Choroid plexus epithelial cell (primary cell): ENCODE measurements around the gene EML4.

Source experiments
- DNase-seq: peaks from one replicate; pipeline ENCODE4 v3.0.0-alpha.2; 2010; ENCODE audit warnings: low read depth
- H3K4me3 ChIP-seq: 2 replicates; pipeline ENCODE4 v1.5.1; 2011; ENCODE audit warnings: low read depth, mild to moderate bottlenecking, control low read depth, low read length, moderate library complexity
- CTCF ChIP-seq: conservative IDR thresholded peaks from 2 replicates; pipeline ENCODE4 v1.5.1; 2011; ENCODE audit warnings: low read depth, mild to moderate bottlenecking, control low read depth, inconsistent platforms, low read length, moderate library complexity

The EML4 gene

GRCh38 chr2:42337356-42337820 lies 168.2 kb downstream of the EML4 start:
- no peak overlapping the region for H3K4me3 ChIP-seq
- no peak for DNase-seq
- TF ChIP-seq CTCF = peak; percentile 36

GRCh38 chr2:42337846-42338566 lies 168.9 kb downstream of the EML4 start:
- no peak for DNase-seq

GRCh38 chr2:42338567-42339190 lies 169.5 kb downstream of the EML4 start:
- no peak overlapping the region for H3K4me3 ChIP-seq
- TF ChIP-seq CTCF = no peak
- no peak for DNase-seq

More at GRCh38 chr2:42337846-42338566, 168.9 kb downstream of the EML4 start:
- H3K4me3 ChIP-seq = no peak overlapping the region
- TF ChIP-seq CTCF = no peak

- no peak for DNase-seq
- TF ChIP-seq CTCF = peak; percentile 6
- no peak overlapping the region for H3K4me3 ChIP-seq
Measured at GRCh38 chr2:42339191-42339912, 170.2 kb downstream of the EML4 start.

- no peak overlapping the region for H3K4me3 ChIP-seq
- DNase-seq = no peak
- TF ChIP-seq CTCF = no peak
Measured at GRCh38 chr2:42340045-42340937, 171.1 kb downstream of the EML4 start.

GRCh38 chr2:42340938-42341636 lies 171.9 kb downstream of the EML4 start:
- H3K4me3 ChIP-seq = no peak overlapping the region
- no peak for DNase-seq
- TF ChIP-seq CTCF = no peak
